ENCODE data around the gene LRMDA.

Gene LRMDA

GRCh38 chr10:76072384-76072783 is 641.0 kb downstream of the LRMDA start:
- Mint-ChIP-seq H3K27ac (no peak overlapping the region), H3K4me1 (ENCODE audit: low read depth in 2 of 2) (no peaks in the 10 kb centered on the region), H3K27me3 (no peaks in the 10 kb centered on the region), H3K36me3 (ENCODE audit: insufficient read depth) (no peaks in the 10 kb centered on the region), H3K9me3 (peaks cover 0 to 3% of the 10 kb centered on the region in 2 donors), H3K4me3 (no peak overlapping the region)
- ATAC-seq (replicated peaks), result no peak
- DNase-seq, result no peak

DNA sequence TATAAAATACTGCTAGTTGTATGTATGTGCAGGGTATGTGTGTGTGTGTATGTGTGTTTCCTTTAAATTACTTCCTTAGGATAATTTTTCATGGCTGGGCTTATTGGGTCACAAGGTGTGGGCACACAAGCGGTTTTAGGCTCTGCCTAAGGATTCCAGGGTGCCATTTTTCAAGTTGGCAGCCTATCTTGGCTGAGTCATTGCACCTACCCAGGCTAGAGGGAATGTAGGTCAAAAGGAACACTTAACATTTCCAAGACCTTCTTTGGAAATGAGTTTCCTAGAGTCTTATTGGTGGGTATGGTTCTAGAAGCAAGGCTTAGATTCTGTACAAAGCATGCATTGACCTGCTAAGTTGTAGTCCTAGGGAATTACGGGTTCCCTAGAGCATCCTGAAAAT is 642.1 kb downstream of the LRMDA start:
- Mint-ChIP-seq H3K4me3 (no peak overlapping the region), H3K4me1 (ENCODE audit: low read depth in 2 of 2) (no peaks in the 10 kb centered on the region), H3K36me3 (ENCODE audit: insufficient read depth) (no peaks in the 10 kb centered on the region), H3K27me3 (no peaks in the 10 kb centered on the region), H3K27ac (no peak overlapping the region), H3K9me3 (peaks cover 0 to 5% of the 10 kb centered on the region in 2 donors)
- DNase-seq (no peak), ATAC-seq (replicated peaks) (no peak)

DNA sequence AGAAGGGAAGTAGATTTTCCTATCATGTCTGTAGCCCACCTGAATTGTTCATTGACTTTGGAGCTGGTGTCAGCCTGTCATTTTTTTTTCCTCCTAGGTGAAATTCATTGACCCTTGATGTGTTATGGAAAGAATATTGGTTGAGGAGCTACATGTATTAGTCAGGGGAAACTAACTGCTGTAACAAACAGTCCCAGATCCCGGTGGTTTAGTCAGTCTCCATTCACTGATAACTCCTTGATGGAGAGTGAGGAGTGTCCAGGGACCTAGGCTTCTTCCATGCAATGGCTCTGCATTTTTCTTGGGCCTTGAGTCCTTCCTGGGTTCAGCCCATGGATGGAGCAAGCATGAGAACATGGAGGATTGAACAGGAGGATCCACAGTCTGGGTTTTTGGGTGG is 643.2 kb downstream of the LRMDA start:
- no peaks in the 10 kb centered on the region for H3K4me1 Mint-ChIP-seq (ENCODE audit: low read depth in 2 of 2)
- peaks cover 0 to 5% of the 10 kb centered on the region in 2 donors for H3K9me3 Mint-ChIP-seq
- ATAC-seq (replicated peaks), result no peak
- DNase-seq, result no peak
- H3K27me3 Mint-ChIP-seq, result no peaks in the 10 kb centered on the region
- H3K36me3 Mint-ChIP-seq (ENCODE audit: insufficient read depth), result no peaks in the 10 kb centered on the region
- no peak overlapping the region for H3K4me3 Mint-ChIP-seq
- H3K27ac Mint-ChIP-seq, result no peak overlapping the region

- ATAC-seq (replicated peaks) (no peak), DNase-seq (no peak)
- no peak overlapping the region for H3K4me3 Mint-ChIP-seq
- H3K4me1 Mint-ChIP-seq (ENCODE audit: low read depth in 2 of 2), result no peaks in the 10 kb centered on the region
- no peaks in the 10 kb centered on the region for H3K27me3 Mint-ChIP-seq
- H3K36me3 Mint-ChIP-seq (ENCODE audit: insufficient read depth), result no peaks in the 10 kb centered on the region
- peaks cover 0 to 7% of the 10 kb centered on the region in 2 donors for H3K9me3 Mint-ChIP-seq
- no peak overlapping the region for H3K27ac Mint-ChIP-seq
Measured at GRCh38 chr10:76080451-76080850, 649.0 kb downstream of the LRMDA start.

DNA sequence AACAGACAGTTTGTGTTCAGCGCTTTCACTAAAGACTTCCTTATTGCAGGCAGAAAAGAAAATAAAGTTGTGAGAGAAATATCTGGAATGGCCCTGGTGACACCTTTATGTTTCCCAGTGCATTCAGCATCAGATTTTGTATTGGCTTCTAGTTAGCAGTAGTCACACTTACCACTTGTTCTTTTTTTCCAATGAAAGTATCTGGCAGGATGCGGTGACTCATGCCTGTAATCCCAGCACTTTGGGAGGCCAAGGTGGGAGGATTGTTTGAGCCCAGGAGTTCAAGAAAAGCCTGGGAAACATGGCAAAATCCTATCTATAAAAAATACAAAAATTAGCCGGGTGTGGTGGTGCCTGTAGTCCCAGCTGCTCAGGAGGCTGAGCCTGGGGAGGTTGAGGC is 649.6 kb downstream of the LRMDA start:
- Mint-ChIP-seq H3K27me3 (no peaks in the 10 kb centered on the region), H3K36me3 (ENCODE audit: insufficient read depth) (no peaks in the 10 kb centered on the region), H3K27ac (no peak overlapping the region), H3K9me3 (peaks cover 0 to 7% of the 10 kb centered on the region in 2 donors), H3K4me3 (no peak overlapping the region), H3K4me1 (ENCODE audit: low read depth in 2 of 2) (no peaks in the 10 kb centered on the region)
- no peak for ATAC-seq (replicated peaks)
- DNase-seq, result no peak

DNA sequence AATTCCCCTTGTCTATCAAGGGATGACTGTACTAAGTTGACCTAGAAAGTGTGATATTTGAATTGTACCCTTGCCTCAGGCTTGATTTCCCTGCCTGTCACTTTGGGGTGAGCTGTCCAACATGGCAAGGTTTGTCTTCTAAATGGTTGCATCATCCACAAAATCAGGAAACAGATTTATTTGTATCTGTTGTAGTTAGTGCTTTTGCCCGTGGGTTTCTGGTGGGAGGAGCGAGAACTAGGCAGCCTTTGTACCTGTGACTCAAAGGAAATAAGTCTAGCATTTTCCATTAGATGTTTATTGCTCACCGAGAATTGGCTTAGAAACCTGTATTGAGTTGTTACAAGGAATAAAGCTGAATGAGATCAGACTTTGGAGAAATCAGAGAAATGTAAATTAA is 650.8 kb downstream of the LRMDA start:
- Mint-ChIP-seq H3K4me1 (ENCODE audit: low read depth in 2 of 2) (no peaks in the 10 kb centered on the region), H3K27me3 (no peaks in the 10 kb centered on the region), H3K4me3 (no peak overlapping the region), H3K36me3 (ENCODE audit: insufficient read depth) (no peaks in the 10 kb centered on the region), H3K27ac (no peak overlapping the region), H3K9me3 (peaks cover 0 to 7% of the 10 kb centered on the region in 2 donors)
- ATAC-seq (replicated peaks) (no peak), DNase-seq (no peak)

GRCh38 chr10:76082956-76083355 is 651.5 kb downstream of the LRMDA start:
- Mint-ChIP-seq H3K9me3 (peaks cover 0 to 7% of the 10 kb centered on the region in 2 donors), H3K27ac (no peak overlapping the region), H3K27me3 (no peaks in the 10 kb centered on the region), H3K4me3 (no peak overlapping the region), H3K36me3 (ENCODE audit: insufficient read depth) (no peaks in the 10 kb centered on the region), H3K4me1 (ENCODE audit: low read depth in 2 of 2) (no peaks in the 10 kb centered on the region)
- no peak for DNase-seq
- ATAC-seq (replicated peaks), result no peak

DNA sequence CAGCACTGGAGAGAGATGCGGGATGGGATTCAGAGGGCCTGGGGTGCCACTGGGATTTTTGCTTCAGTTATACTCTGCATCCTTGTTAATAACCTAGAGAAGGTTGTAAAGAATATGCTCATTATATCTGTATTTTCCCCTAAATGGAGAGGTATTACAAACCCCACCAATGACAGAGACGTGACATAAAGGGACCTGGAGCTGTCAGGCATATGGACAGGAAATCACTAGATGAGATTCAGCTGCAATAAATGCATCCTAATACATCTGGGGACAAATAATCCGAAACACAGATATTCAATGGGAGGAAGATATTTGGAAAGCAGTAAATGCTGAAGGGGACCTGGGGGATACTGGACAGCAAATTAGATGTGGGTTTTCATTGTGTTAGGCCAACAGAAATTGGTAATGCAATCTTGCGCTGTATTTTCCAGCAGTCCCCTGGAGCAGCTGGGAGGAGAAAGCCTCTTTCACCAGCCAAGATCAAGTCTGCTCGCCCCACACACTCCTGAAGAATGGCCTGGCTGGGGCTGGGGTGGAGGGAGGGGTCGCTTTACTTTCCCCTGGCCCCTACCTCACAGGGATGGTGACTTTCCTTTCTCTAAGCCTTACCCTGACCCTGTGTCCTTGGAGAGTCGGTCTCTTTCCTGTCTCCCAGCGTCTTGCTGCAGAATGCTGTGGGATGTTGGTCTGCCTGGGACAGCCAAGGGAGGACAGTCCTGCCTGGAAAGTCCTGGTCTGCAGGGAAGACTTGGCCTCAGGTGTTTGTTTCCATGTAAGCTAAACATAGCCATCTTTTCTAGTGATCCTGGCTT is 653.8 kb downstream of the LRMDA start:
- DNase-seq (no peak), ATAC-seq (replicated peaks) (no peak)
- H3K27ac Mint-ChIP-seq, result no peak overlapping the region
- no peaks in the 10 kb centered on the region for H3K4me1 Mint-ChIP-seq (ENCODE audit: low read depth in 2 of 2)
- no peak overlapping the region for H3K4me3 Mint-ChIP-seq
- no peaks in the 10 kb centered on the region for H3K27me3 Mint-ChIP-seq
- peaks cover 2% of the 10 kb centered on the region for H3K36me3 Mint-ChIP-seq (ENCODE audit: insufficient read depth)
- peaks cover 2 to 4% of the 10 kb centered on the region in 2 donors for H3K9me3 Mint-ChIP-seq

- H3K27me3 Mint-ChIP-seq, result no peaks in the 10 kb centered on the region
- peaks cover 2% of the 10 kb centered on the region for H3K36me3 Mint-ChIP-seq (ENCODE audit: insufficient read depth)
- no peak overlapping the region for H3K4me3 Mint-ChIP-seq
- H3K4me1 Mint-ChIP-seq (ENCODE audit: low read depth in 2 of 2), result no peaks in the 10 kb centered on the region
- peaks cover 2 to 9% of the 10 kb centered on the region in 2 donors for H3K9me3 Mint-ChIP-seq
- DNase-seq (no peak), ATAC-seq (replicated peaks) (no peak)
- H3K27ac Mint-ChIP-seq, result no peak overlapping the region
Measured at GRCh38 chr10:76085817-76086167, 654.4 kb downstream of the LRMDA start.

GRCh38 chr10:76086170-76086760 is 654.8 kb downstream of the LRMDA start:
- H3K27me3 Mint-ChIP-seq, result no peaks in the 10 kb centered on the region
- H3K36me3 Mint-ChIP-seq (ENCODE audit: insufficient read depth), result peaks cover 2% of the 10 kb centered on the region
- H3K4me3 Mint-ChIP-seq, result no peak overlapping the region
- H3K4me1 Mint-ChIP-seq (ENCODE audit: low read depth in 2 of 2), result no peaks in the 10 kb centered on the region
- H3K27ac Mint-ChIP-seq, result no peak overlapping the region
- H3K9me3 Mint-ChIP-seq, result peaks cover 2 to 9% of the 10 kb centered on the region in 2 donors
- ATAC-seq (replicated peaks) (no peak), DNase-seq (no peak)

- H3K9me3 Mint-ChIP-seq, result peaks cover 2 to 9% of the 10 kb centered on the region in 2 donors
- no peak overlapping the region for H3K4me3 Mint-ChIP-seq
- H3K27ac Mint-ChIP-seq, result no peak overlapping the region
- DNase-seq, result no peak
- H3K36me3 Mint-ChIP-seq (ENCODE audit: insufficient read depth), result peaks cover 2% of the 10 kb centered on the region
- no peaks in the 10 kb centered on the region for H3K4me1 Mint-ChIP-seq (ENCODE audit: low read depth in 2 of 2)
- H3K27me3 Mint-ChIP-seq, result no peaks in the 10 kb centered on the region
- ATAC-seq (replicated peaks), result no peak
Measured at GRCh38 chr10:76086761-76087639, 655.6 kb downstream of the LRMDA start.

DNA sequence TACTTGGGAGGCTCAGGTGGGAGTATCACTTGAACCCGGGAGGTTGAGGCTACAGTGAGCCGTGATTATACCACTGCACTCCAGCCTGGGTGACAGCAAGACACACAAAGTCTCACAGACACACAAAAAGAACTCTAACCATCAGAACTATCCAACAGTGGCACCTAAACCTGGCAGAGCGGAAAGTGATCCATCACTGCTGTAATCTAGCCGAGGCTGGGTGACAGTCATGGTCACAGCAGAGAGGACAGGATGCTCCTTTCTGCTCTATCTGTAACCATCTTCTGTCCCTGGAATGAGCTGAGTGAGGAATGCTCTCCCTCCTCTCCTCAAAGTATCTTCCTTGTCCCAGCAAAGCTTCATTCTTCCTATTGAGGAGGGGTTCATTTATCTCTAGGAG is 656.6 kb downstream of the LRMDA start:
- Mint-ChIP-seq H3K36me3 (ENCODE audit: insufficient read depth) (peaks cover 2% of the 10 kb centered on the region), H3K27ac (no peak overlapping the region), H3K27me3 (no peaks in the 10 kb centered on the region), H3K9me3 (peaks cover 0 to 9% of the 10 kb centered on the region in 2 donors), H3K4me1 (ENCODE audit: low read depth in 2 of 2) (no peaks in the 10 kb centered on the region), H3K4me3 (no peak overlapping the region)
- DNase-seq, result no peak
- ATAC-seq (replicated peaks), result no peak

DNA sequence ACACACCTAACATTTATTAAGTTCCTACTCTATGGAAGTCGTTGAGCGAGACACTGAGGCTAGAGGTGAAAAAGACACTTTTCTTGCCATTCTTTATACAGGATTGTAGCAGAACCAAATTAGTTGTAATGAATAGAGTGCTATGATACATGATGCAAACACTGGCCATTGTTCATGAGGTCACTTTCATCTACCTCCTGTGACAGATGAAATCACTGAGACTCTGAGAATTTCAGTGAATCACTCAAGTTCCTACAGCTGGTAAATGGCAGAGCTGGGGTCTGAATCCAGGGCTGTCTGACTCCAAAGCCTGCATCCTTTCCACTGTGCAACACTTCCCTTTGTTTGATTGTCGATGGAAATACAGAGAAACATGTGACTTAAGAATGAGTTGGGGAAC is 657.6 kb downstream of the LRMDA start:
- peaks cover 2 to 9% of the 10 kb centered on the region in 2 donors for H3K9me3 Mint-ChIP-seq
- ATAC-seq (replicated peaks) (no peak), DNase-seq (no peak)
- no peak overlapping the region for H3K4me3 Mint-ChIP-seq
- H3K36me3 Mint-ChIP-seq (ENCODE audit: insufficient read depth), result peaks cover 2% of the 10 kb centered on the region
- H3K27me3 Mint-ChIP-seq, result no peaks in the 10 kb centered on the region
- no peaks in the 10 kb centered on the region for H3K4me1 Mint-ChIP-seq (ENCODE audit: low read depth in 2 of 2)
- H3K27ac Mint-ChIP-seq, result no peak overlapping the region
